HG03175 (cell line): Measurements from ENCODE around the gene ZNF641.
"Not testable (repeated sequence)": the region's sequence is repeated elsewhere in the genome, so short reads cannot be mapped to it uniquely, and the experiment has no call there.

Experiments
- ATAC-seq: cut with Tn5 transposase; IDR thresholded peaks from one replicate; pipeline ENCODE4 v1.9.1; 2021; ENCODE audit warnings: mild to moderate bottlenecking, moderate library complexity; ENCODE audit not compliant: unreplicated experiment

ZNF641 gene

GRCh38 chr12:48336061-48336460, 14.7 kb downstream of the ZNF641 start:
- no peak for ATAC-seq

- ATAC-seq = no peak
These were observed 15.9 kb downstream of the ZNF641 start for GRCh38 chr12:48334808-48335207.

- not testable (repeated sequence) for ATAC-seq
These were observed 17.0 kb downstream of the ZNF641 start for GRCh38 chr12:48333680-48334079.

- no peak for ATAC-seq
These were observed 19.3 kb downstream of the ZNF641 start for GRCh38 chr12:48331399-48331798.

GRCh38 chr12:48329199-48329939, 21.4 kb downstream of the ZNF641 start:
- no peak for ATAC-seq

- no peak for ATAC-seq
These were observed 34.2 kb downstream of the ZNF641 start for GRCh38 chr12:48316491-48316890.

GRCh38 chr12:48311313-48311712, 39.4 kb downstream of the ZNF641 start:
- no peak for ATAC-seq

GRCh38 chr12:48307269-48307668, 43.5 kb downstream of the ZNF641 start:
- ATAC-seq = no peak

- ATAC-seq = no peak
These were observed 45.5 kb downstream of the ZNF641 start for GRCh38 chr12:48305190-48305589.

- ATAC-seq = no peak
These were observed 48.4 kb downstream of the ZNF641 start for GRCh38 chr12:48302161-48302911.

- ATAC-seq = no peak
These were observed 49.9 kb downstream of the ZNF641 start for GRCh38 chr12:48300774-48301173.

- no peak for ATAC-seq
These were observed 54.0 kb downstream of the ZNF641 start for GRCh38 chr12:48296586-48297282.

GRCh38 chr12:48292040-48292439, 58.7 kb downstream of the ZNF641 start:
- ATAC-seq = no peak

GRCh38 chr12:48291511-48291910, 59.2 kb downstream of the ZNF641 start:
- ATAC-seq = no peak

GRCh38 chr12:48288387-48289268, 62.1 kb downstream of the ZNF641 start:
- ATAC-seq = no peak
